H1 (cell line): ENCODE measurements around the gene IQCC. TPM values are rescaled to one million over a fixed set of nuclear protein-coding genes. Genes with fewer than 3 reads are reported as not detected.

ENCODE experiments used
- CTCF ChIA-PET: fragments of 300-600 bp; sonication (Branson Sonifier 250); formaldehyde crosslinking; loops from one replicate; lab custom pipeline; 2021; ENCODE audit not compliant: partially characterized antibody; lab: Charles Lee
- POLR2A ChIA-PET: fragments of 300-600 bp; sonication (Branson Sonifier 250); formaldehyde crosslinking; loops from one replicate; lab custom pipeline; 2021; ENCODE audit warnings: inconsistent platforms; ENCODE audit not compliant: partially characterized antibody; lab: Charles Lee
- DNase-seq, 2 experiments: peaks; one replicate each; pipeline versions ENCODE4 v3.0.0 to v3.0.0-alpha.2; 2010 to 2022; ENCODE audit warnings: low spot score in 2 of 2, low read depth in 1 of 2, mixed read lengths in 1 of 2
- FAIRE-seq: peaks from 2 replicates; lab custom pipeline; 2011; peaks lifted over from hg19 to GRCh38; lab: Jason Lieb, UNC
- H2AFZ ChIP-seq: 2 replicates; pipeline ENCODE4 v1.8.1; 2012; ENCODE audit warnings: low read length, inconsistent platforms
- H2AK5ac ChIP-seq: 2 replicates; pipeline ENCODE4 v1.6.1; 2013; ENCODE audit warnings: low read depth, low read length
- H2BK120ac ChIP-seq: replicated peaks from 2 replicates; pipeline ENCODE3; 2013; ENCODE audit warnings: low read depth, low read length, inconsistent platforms
- H2BK12ac ChIP-seq: 2 replicates; pipeline ENCODE4 v1.6.1; 2013; ENCODE audit warnings: low read depth, low read length
- H2BK15ac ChIP-seq: 2 replicates; pipeline ENCODE4 v1.6.1; 2013; ENCODE audit warnings: low read length
- H2BK20ac ChIP-seq: 2 replicates; pipeline ENCODE4 v1.6.1; 2013; ENCODE audit warnings: low read length
- H2BK5ac ChIP-seq: 2 replicates; pipeline ENCODE4 v1.6.1; 2013; ENCODE audit warnings: low read depth, low read length
- H3K14ac ChIP-seq: 2 replicates; pipeline ENCODE4 v1.6.1; 2013; ENCODE audit warnings: inconsistent platforms; ENCODE audit not compliant: insufficient read length
- H3K18ac ChIP-seq: 2 replicates; pipeline ENCODE4 v1.6.1; 2013; ENCODE audit warnings: low read length; ENCODE audit errors: extremely low read depth
- H3K23ac ChIP-seq: 2 replicates; pipeline ENCODE4 v1.6.1; 2013; ENCODE audit warnings: inconsistent platforms; ENCODE audit not compliant: insufficient read length
- H3K23me2 ChIP-seq: 2 replicates; pipeline ENCODE4 v1.6.1; 2013; ENCODE audit warnings: low read depth, low read length
- H3K27ac ChIP-seq: 2 replicates; pipeline ENCODE4 v1.6.1; 2011; ENCODE audit warnings: low read depth, low read length, inconsistent platforms
- H3K27me3 ChIP-seq, 4 experiments: replicated peaks in 1 of 4; 1 replicate in 1 of 4; 2 replicates in 3 of 4; pipeline versions ENCODE4 v1.6.1 to v1.8.1; 2011 to 2013; ENCODE audit warnings: low read length in 3 of 4, mild to moderate bottlenecking in 3 of 4, inconsistent platforms in 2 of 4, mixed read lengths in 2 of 4, moderate library complexity in 1 of 4; ENCODE audit not compliant: control insufficient read depth in 3 of 4, insufficient read depth in 3 of 4; ENCODE audit errors: extremely low read depth in 1 of 4
- H3K36me3 ChIP-seq, 4 experiments: 2 replicates each; pipeline versions ENCODE4 v1.6.1 to v1.8.1; 2011 to 2013; ENCODE audit warnings: mild to moderate bottlenecking in 4 of 4, low read length in 3 of 4, moderate library complexity in 2 of 4, control low read depth in 1 of 4, inconsistent platforms in 1 of 4; ENCODE audit not compliant: insufficient read depth in 4 of 4, control insufficient read depth in 2 of 4
- H3K4ac ChIP-seq: replicated peaks from 2 replicates; pipeline ENCODE3; 2013; ENCODE audit warnings: low read length, low read depth, mixed read lengths, inconsistent platforms; ENCODE audit not compliant: insufficient read length
- H3K4me1 ChIP-seq, 4 experiments: replicated peaks in 1 of 4; 1 replicate in 1 of 4; 2 replicates in 3 of 4; pipeline versions ENCODE4 v1.6.1 to v1.8.1; 2011 to 2013; ENCODE audit warnings: low read length in 3 of 4, inconsistent platforms in 2 of 4, mixed read lengths in 1 of 4; ENCODE audit not compliant: insufficient read depth in 4 of 4, control insufficient read depth in 3 of 4
- H3K4me2 ChIP-seq, 2 experiments: 2 replicates each; pipeline versions ENCODE4 v1.6.1 to v1.8.1; 2011 to 2013; ENCODE audit warnings: low read depth in 2 of 2, low read length in 2 of 2, control low read depth in 1 of 2, inconsistent platforms in 1 of 2, mild to moderate bottlenecking in 1 of 2; ENCODE audit not compliant: insufficient read depth in 1 of 2
- H3K4me3 ChIP-seq, 4 experiments: fragments of 200-600, 300-600 bp in 1 of 4; sonication (generic), shearing (Covaris generic), sonication (Bioruptor Twin) in 1 of 4; 2 replicates each; pipeline versions ENCODE4 v1.5.1 to v1.8.1; 2011 to 2016; ENCODE audit warnings: low read length in 4 of 4, low read depth in 3 of 4, control low read depth in 2 of 4, inconsistent platforms in 2 of 4, mild to moderate bottlenecking in 2 of 4, mixed read lengths in 1 of 4, moderate library complexity in 1 of 4; ENCODE audit not compliant: insufficient read depth in 2 of 4; ENCODE audit errors: extremely low read depth in 1 of 4
- H3K56ac ChIP-seq: replicated peaks from 2 replicates; pipeline ENCODE3; 2013; ENCODE audit warnings: low read depth, mild to moderate bottlenecking, mixed read lengths, low read length, inconsistent platforms; ENCODE audit not compliant: insufficient read length
- H3K79me1 ChIP-seq: 2 replicates; pipeline ENCODE4 v1.6.1; 2013; ENCODE audit warnings: low read depth, low read length, control low read depth
- H3K79me2 ChIP-seq, 2 experiments: 2 replicates each; pipeline versions ENCODE4 v1.6.1 to v1.8.1; 2012 to 2013; ENCODE audit warnings: low read length in 2 of 2, mild to moderate bottlenecking in 2 of 2, inconsistent platforms in 1 of 2; ENCODE audit not compliant: insufficient read depth in 2 of 2, control insufficient read depth in 1 of 2
- H3K9ac ChIP-seq, 4 experiments: replicated peaks in 1 of 4; 1 replicate in 1 of 4; 2 replicates in 3 of 4; pipeline versions ENCODE4 v1.6.1 to v1.8.1; 2011 to 2013; ENCODE audit warnings: low read depth in 3 of 4, low read length in 3 of 4, control low read depth in 2 of 4, mild to moderate bottlenecking in 2 of 4, moderate library complexity in 2 of 4, inconsistent platforms in 1 of 4; ENCODE audit errors: extremely low read depth in 1 of 4
- H3K9me3 ChIP-seq, 2 experiments: 2 replicates each; pipeline versions ENCODE4 v1.6.1 to v1.8.1; 2012 to 2013; ENCODE audit warnings: mild to moderate bottlenecking in 2 of 2, moderate library complexity in 2 of 2, control low read depth in 1 of 2, inconsistent platforms in 1 of 2, low read depth in 1 of 2, low read length in 1 of 2, mixed read lengths in 1 of 2; ENCODE audit not compliant: insufficient read depth in 2 of 2
- H4K20me1 ChIP-seq, 2 experiments: replicated peaks in 1 of 2; 2 replicates each; pipeline versions ENCODE3 to v1.8.1; 2011 to 2013; ENCODE audit warnings: inconsistent platforms in 2 of 2, low read length in 2 of 2, mild to moderate bottlenecking in 1 of 2; ENCODE audit not compliant: insufficient read depth in 2 of 2, control insufficient read depth in 1 of 2
- H4K5ac ChIP-seq: 2 replicates; pipeline ENCODE4 v1.6.1; 2013; ENCODE audit warnings: low read length, low read depth, mixed read lengths, inconsistent platforms; ENCODE audit not compliant: insufficient read length
- H4K8ac ChIP-seq: 2 replicates; pipeline ENCODE4 v1.8.0; 2013; ENCODE audit warnings: mild to moderate bottlenecking, moderate library complexity, low read length, inconsistent platforms; ENCODE audit not compliant: insufficient read depth; ENCODE audit errors: extremely low read depth
- H4K91ac ChIP-seq: replicated peaks from 2 replicates; pipeline ENCODE3; 2013; ENCODE audit warnings: low read length, mixed read lengths, inconsistent platforms; ENCODE audit not compliant: insufficient read length
- ASH2L ChIP-seq: fragments of 200-600, 300-600 bp; sonication (generic); IDR thresholded peaks from one replicate; pipeline ENCODE4 v1.7.1; 2017; ENCODE audit warnings: low read length
- BCL11A ChIP-seq, 2 experiments: IDR thresholded peaks; one replicate each; pipeline ENCODE4 v1.6.1; 2011; ENCODE audit warnings: low read depth in 2 of 2, low read length in 2 of 2, mild to moderate bottlenecking in 2 of 2
- CTCF ChIP-seq, 3 experiments: IDR thresholded peaks; 1 replicate in 2 of 3; 2 replicates in 1 of 3; pipeline versions ENCODE4 v1.5.1 to v1.6.1; 2011; ENCODE audit warnings: low read length in 3 of 3, mild to moderate bottlenecking in 3 of 3, inconsistent platforms in 2 of 3, low read depth in 1 of 3, moderate library complexity in 1 of 3; ENCODE audit not compliant: insufficient read depth in 1 of 3; ENCODE audit errors: control extremely low read depth in 1 of 3
- EZH2 ChIP-seq: fragments of 200-600 bp; sonication (generic); IDR thresholded peaks from 2 replicates; pipeline ENCODE4 v1.7.1; 2012; ENCODE audit warnings: low read depth, mild to moderate bottlenecking, moderate library complexity, low read length, inconsistent platforms; ENCODE audit not compliant: severe bottlenecking
- PHF8 ChIP-seq: fragments of 200-600 bp; sonication (generic); conservative IDR thresholded peaks from 2 replicates; pipeline ENCODE4 v1.7.1; 2012; ENCODE audit warnings: low read depth, mild to moderate bottlenecking, inconsistent platforms, low read length, moderate library complexity
- POLR2AphosphoS5 ChIP-seq: IDR thresholded peaks from 2 replicates; pipeline ENCODE4 v1.6.1; 2011; ENCODE audit warnings: low read depth, low read length
- POU5F1 ChIP-seq: IDR thresholded peaks from 2 replicates; pipeline ENCODE4 v1.6.1; 2011; ENCODE audit warnings: low read depth, mild to moderate bottlenecking, low read length, moderate library complexity
- RNF2 ChIP-seq: fragments of 200-900, 300-1000 bp; sonication (generic); IDR thresholded peaks from 2 replicates; pipeline ENCODE4 v1.7.1; 2016; ENCODE audit warnings: borderline replicate concordance, low read depth, mild to moderate bottlenecking, antibody characterized with exemption, low read length; ENCODE audit not compliant: poor library complexity, severe bottlenecking; ENCODE audit errors: missing control alignments
- SP4 ChIP-seq: IDR thresholded peaks from 2 replicates; pipeline ENCODE4 v1.6.1; 2012; ENCODE audit warnings: low read length, inconsistent platforms
- ZNF274 ChIP-seq: IDR thresholded peaks from 2 replicates; pipeline ENCODE4 v1.7.0; 2012; ENCODE audit warnings: low read length, borderline replicate concordance; ENCODE audit errors: extremely low read depth
- WGBS, 2 experiments: shearing (Covaris generic) in 1 of 2; methylation state at CpG; one replicate each; pipeline versions ENCODE4 v1.1.6 to v1.1.7; 2013 to 2015; ENCODE audit warnings: low lambda C conversion rate in 2 of 2, mixed read lengths in 2 of 2, inconsistent platforms in 1 of 2, low coverage in 1 of 2, missing lambda C conversion rate in 1 of 2; ENCODE audit not compliant: insufficient replicate concordance in 2 of 2, insufficient coverage in 1 of 2, insufficient read length in 1 of 2; ENCODE audit errors: extremely low coverage in 1 of 2, missing lambda C conversion rate in 1 of 2; 5-methylcytosine and 5-hydroxymethylcytosine counted together
- polyA plus RNA-seq, 7 experiments: library from polyadenylated mRNA; depleted of rRNA in 3 of 7; stranded (reverse) in 5 of 7; unstranded in 2 of 7; fragments of >200 nt in 5 of 7; fragments of 200-250 nt in 2 of 7; gene quantifications; 1 replicate in 5 of 7; 2 replicates in 1 of 7; 4 replicates in 1 of 7; pipeline versions ENCODE4 v1.2.1 to v1.2.3, GENCODE V29; 2011 to 2013; ENCODE audit warnings: missing spikeins in 2 of 7, mixed read lengths in 2 of 7
- total RNA-seq: library from RNA; stranded (reverse); fragmentation: NEBNext Ultra II Directional; extraction: Animal tissue kit (Norgen Biotek cat#: 25700); gene quantifications from 2 replicates; pipeline ENCODE4 v1.2.1, GENCODE V29; 2021

IQCC gene
- total and polyA plus RNA-seq, 2 of the 8 experiments (the other 6 are each of a cell fraction or from before 2014, with no cell fraction given), result 2.5 to 4.2 TPM

- Histone ChIP-seq H3K23me2 (peaks cover 16% of the 10 kb centered on the region), H2BK120ac (no peak overlapping the region), H2AFZ (peak overlapping the region; percentile 62; the same call in 1 of the 2 replicates), H4K5ac (peak overlapping the region; percentile 66), H3K27me3 (no peaks in the 10 kb centered on the region; a peak in 1 of 7 replicates), H4K91ac (peak overlapping the region; percentile 94), H3K14ac (no peak overlapping the region), H4K8ac (peak overlapping the region; percentile 87), H3K9me3 (no peaks in the 10 kb centered on the region), H3K4me3 (peak overlapping the region; percentile 65 to 91 (median 68)), H3K4me2 (peak overlapping the region; percentile 84 to 92), H2BK15ac (peak overlapping the region; percentile 88; the same call in 1 of the 2 replicates), H2AK5ac (no peak overlapping the region; the same call in 1 of the 2 replicates), H2BK20ac (no peak overlapping the region), H3K36me3 (peaks cover 0 to under 1% (median under 1%) of the 10 kb centered on the region in 4 experiments; a peak in 4 of 8 replicates), H3K4ac (no peak overlapping the region), H2BK12ac (peak overlapping the region; percentile 95; the same call in 1 of the 2 replicates), H4K20me1 (no peaks in the 10 kb centered on the region), H3K18ac (peak overlapping the region; percentile 99), H3K56ac (peak overlapping the region; percentile 5), H3K4me1 (peaks cover 0 to 7% (median 3%) of the 10 kb centered on the region in 4 experiments; a peak in 3 of 7 replicates), H2BK5ac (peak overlapping the region; percentile 96), H3K79me1 (no peaks in the 10 kb centered on the region), H3K9ac (peak overlapping the region; percentile 63 to 79 (median 68)), H3K27ac (peak overlapping the region; percentile 55), H3K79me2 (no peaks in the 10 kb centered on the region), H3K23ac (no peak overlapping the region)
- ChIA-PET POLR2A (interaction anchor here (0.7 to 9.1 kb wide), 31 partner anchors 11 to 296 kb away, joined by 3 to 73 read pairs (median 5); partner anchors contain the start of genes BSDC1, CCDC28B, EIF3I and IQCC), CTCF (interaction anchor here (0.8 to 7.3 kb wide), 17 partner anchors 7 to 93 kb away, joined by 3 to 70 read pairs (median 4); partner anchors contain the start of genes FAM167B, IQCC and LCK)
- FAIRE-seq (no peak), DNase-seq (no peak)
- WGBS, 2 experiments, result 2% methylated on average over 20 of the region's 20 CpGs; no CpG with 5 or more reads in 1 of the 2 experiments
- TF ChIP-seq PHF8 (0 out of 2 replicates have a peak, but pooled peaks have one; percentile 33), CTCF (IDR thresholded peaks at IDR 0.05; ENCODE audit: control extremely low read depth in 1 of 3, insufficient read depth in 1 of 3, low read depth in 1 of 3, low read length in 3 of 3) (0 out of 4 replicates have a peak, but pooled peaks of 1 of the 3 experiments have one; percentile 1), ASH2L (no peak), BCL11A (IDR thresholded peaks at IDR 0.05; ENCODE audit: low read depth in 2 of 2, low read length in 2 of 2) (no peak), POLR2AphosphoS5 (no peak), SP4 (no peak), POU5F1 (no peak), EZH2 (no peak), ZNF274 (no peak), RNF2 (no peak)
These were observed 34.3 kb downstream of the IQCC start for GRCh38 chr1:32239790-32240139.
